ENCODE measurements around the gene SLC38A8. TPM values are rescaled to one million over a fixed set of nuclear protein-coding genes. Genes with fewer than 3 reads are reported as not detected.

SLC38A8 gene
- total and polyA plus RNA-seq, 4 donors, result 0.08 to 1.0 (median 0.32) TPM

DNA sequence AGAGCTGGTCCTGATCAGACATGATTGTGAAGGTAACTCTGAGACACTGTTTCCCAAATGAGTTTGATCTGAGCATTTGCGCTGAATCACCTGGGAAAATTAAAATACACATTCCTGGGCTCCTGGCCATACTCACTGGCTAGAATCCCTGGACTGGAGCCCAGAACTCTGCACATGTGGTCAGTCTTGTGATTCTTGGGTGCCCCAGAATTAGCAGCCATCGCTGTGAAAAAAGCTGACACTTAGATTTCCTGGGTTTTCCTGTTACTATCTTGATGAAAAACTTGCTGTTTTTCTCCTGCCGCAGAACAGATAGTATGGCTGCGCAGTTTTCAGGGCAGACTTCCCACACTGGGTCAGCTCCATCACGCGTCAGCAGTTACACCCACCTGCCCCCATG is 50.0 kb downstream of the SLC38A8 start:
- H3K4me1 ChIP-seq (ENCODE audit: control insufficient read depth in 4 of 4, insufficient read depth in 4 of 4, low read length in 3 of 4), result no peaks in the 10 kb centered on the region
- H3K27me3 ChIP-seq (ENCODE audit: control insufficient read depth in 4 of 4, insufficient read depth in 4 of 4, low read length in 3 of 4), result no peaks in the 10 kb centered on the region
- peaks cover 4 to 49% (median 18%) of the 10 kb centered on the region in 4 donors for H3K36me3 ChIP-seq (ENCODE audit: control insufficient read depth in 4 of 4, insufficient read depth in 3 of 4, low read depth in 1 of 4, low read length in 3 of 4)
- H3K9me3 ChIP-seq (ENCODE audit: control insufficient read depth in 4 of 4, low read length in 3 of 4), result no peaks in the 10 kb centered on the region
- WGBS, result 75% methylated on average over 6 of the region's 6 CpGs
- no peak overlapping the region for H3K9ac ChIP-seq (ENCODE audit: low read depth in 1 of 2, low read length in 2 of 2)
- no peak for DNase-seq (ENCODE audit: low spot score)
- H3K4me3 ChIP-seq (ENCODE audit: low read depth in 1 of 3, low read length in 3 of 3), result no peak overlapping the region
- TF ChIP-seq ATF3 (IDR thresholded peaks at IDR 0.05) (no peak), RAD21 (IDR thresholded peaks at IDR 0.05) (no peak), NR2F2 (IDR thresholded peaks at IDR 0.05) (no peak), ZBTB33 (IDR thresholded peaks at IDR 0.05) (no peak), RXRA (IDR thresholded peaks at IDR 0.05) (no peak), EGR1 (IDR thresholded peaks at IDR 0.05; ENCODE audit: low read depth in 2 of 2) (no peak)
- TF ChIP-seq, protein P1, sequence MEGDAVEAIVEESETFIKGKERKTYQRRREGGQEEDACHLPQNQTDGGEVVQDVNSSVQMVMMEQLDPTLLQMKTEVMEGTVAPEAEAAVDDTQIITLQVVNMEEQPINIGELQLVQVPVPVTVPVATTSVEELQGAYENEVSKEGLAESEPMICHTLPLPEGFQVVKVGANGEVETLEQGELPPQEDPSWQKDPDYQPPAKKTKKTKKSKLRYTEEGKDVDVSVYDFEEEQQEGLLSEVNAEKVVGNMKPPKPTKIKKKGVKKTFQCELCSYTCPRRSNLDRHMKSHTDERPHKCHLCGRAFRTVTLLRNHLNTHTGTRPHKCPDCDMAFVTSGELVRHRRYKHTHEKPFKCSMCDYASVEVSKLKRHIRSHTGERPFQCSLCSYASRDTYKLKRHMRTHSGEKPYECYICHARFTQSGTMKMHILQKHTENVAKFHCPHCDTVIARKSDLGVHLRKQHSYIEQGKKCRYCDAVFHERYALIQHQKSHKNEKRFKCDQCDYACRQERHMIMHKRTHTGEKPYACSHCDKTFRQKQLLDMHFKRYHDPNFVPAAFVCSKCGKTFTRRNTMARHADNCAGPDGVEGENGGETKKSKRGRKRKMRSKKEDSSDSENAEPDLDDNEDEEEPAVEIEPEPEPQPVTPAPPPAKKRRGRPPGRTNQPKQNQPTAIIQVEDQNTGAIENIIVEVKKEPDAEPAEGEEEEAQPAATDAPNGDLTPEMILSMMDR (IDR thresholded peaks at IDR 0.05; ENCODE audit: low read depth, low read length, missing input control), result no peak
- H3K27ac ChIP-seq (ENCODE audit: low read depth in 1 of 2, low read length in 2 of 2), result no peak overlapping the region

DNA sequence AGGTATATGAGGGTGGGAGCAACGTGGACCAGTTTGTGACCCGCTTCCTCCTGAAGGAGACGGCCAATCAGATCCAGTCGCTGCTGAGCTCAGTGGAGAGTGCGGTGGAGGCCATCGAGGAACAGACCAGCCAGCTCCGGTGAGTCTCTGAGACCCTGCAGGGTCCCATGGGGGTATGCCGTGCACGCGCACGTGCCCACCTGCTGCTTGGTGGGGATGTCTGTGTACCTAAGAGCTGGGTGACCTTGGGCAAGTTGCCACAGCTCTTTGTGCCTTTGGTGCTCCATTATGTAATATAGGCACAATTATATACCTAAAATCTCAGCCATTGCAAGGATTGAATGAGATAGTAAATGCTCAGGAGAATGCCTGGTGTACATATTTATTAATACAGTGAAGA is 52.1 kb downstream of the SLC38A8 start:
- TF ChIP-seq HNF4G (IDR thresholded peaks at IDR 0.05) (no peak), EGR1 (IDR thresholded peaks at IDR 0.05; ENCODE audit: low read depth in 2 of 2) (no peak), FOXA2 (IDR thresholded peaks at IDR 0.05) (no peak), RXRA (IDR thresholded peaks at IDR 0.05) (no peak), NR2F2 (IDR thresholded peaks at IDR 0.05) (no peak)
- H3K9ac ChIP-seq (ENCODE audit: low read depth in 1 of 2, low read length in 2 of 2), result no peak overlapping the region
- H3K36me3 ChIP-seq (ENCODE audit: control insufficient read depth in 4 of 4, insufficient read depth in 3 of 4, low read depth in 1 of 4, low read length in 3 of 4), result peaks cover 4 to 43% (median 18%) of the 10 kb centered on the region in 4 donors
- no peaks in the 10 kb centered on the region for H3K9me3 ChIP-seq (ENCODE audit: control insufficient read depth in 4 of 4, low read length in 3 of 4)
- H3K4me1 ChIP-seq (ENCODE audit: control insufficient read depth in 4 of 4, insufficient read depth in 4 of 4, low read length in 3 of 4), result no peaks in the 10 kb centered on the region
- H3K27me3 ChIP-seq (ENCODE audit: control insufficient read depth in 4 of 4, insufficient read depth in 4 of 4, low read length in 3 of 4), result no peaks in the 10 kb centered on the region
- H3K4me3 ChIP-seq (ENCODE audit: low read depth in 1 of 3, low read length in 3 of 3), result no peak overlapping the region
- H3K27ac ChIP-seq (ENCODE audit: low read depth in 1 of 2, low read length in 2 of 2), result no peak overlapping the region
- 90% methylated on average over 11 of the region's 11 CpGs for WGBS
- DNase-seq (ENCODE audit: low spot score), result no peak

DNA sequence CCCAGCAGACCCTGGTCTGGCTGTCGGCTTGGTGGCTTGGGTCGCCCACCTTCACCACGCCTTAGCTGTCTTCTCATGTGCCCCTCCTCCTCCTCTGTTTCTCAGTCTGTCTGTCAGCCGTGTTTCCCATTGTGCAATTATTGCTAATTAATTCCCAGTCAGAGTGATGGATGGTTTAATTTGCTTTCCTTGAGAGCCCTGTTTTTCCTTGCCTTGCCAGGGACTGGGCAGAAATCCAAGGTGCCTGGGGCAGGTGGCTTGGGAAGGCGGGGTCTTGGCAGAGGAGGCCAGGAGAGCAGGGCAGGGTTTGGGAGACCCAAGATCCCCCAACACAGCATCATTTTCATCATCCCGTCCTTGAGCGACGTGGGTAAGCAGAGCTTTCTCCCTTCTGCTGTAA is 53.3 kb downstream of the SLC38A8 start:
- H3K27ac ChIP-seq (ENCODE audit: low read depth in 1 of 2, low read length in 2 of 2), result no peak overlapping the region
- DNase-seq (ENCODE audit: low spot score), result no peak
- no peak overlapping the region for H3K4me3 ChIP-seq (ENCODE audit: low read depth in 1 of 3, low read length in 3 of 3)
- H3K9ac ChIP-seq (ENCODE audit: low read depth in 1 of 2, low read length in 2 of 2), result no peak overlapping the region
- H3K36me3 ChIP-seq (ENCODE audit: control insufficient read depth in 4 of 4, insufficient read depth in 3 of 4, low read depth in 1 of 4, low read length in 3 of 4), result peaks cover 4 to 31% (median 16%) of the 10 kb centered on the region in 4 donors
- 90% methylated on average over 8 of the region's 8 CpGs for WGBS
- H3K9me3 ChIP-seq (ENCODE audit: control insufficient read depth in 4 of 4, low read length in 3 of 4), result no peaks in the 10 kb centered on the region
- no peaks in the 10 kb centered on the region for H3K27me3 ChIP-seq (ENCODE audit: control insufficient read depth in 4 of 4, insufficient read depth in 4 of 4, low read length in 3 of 4)
- H3K4me1 ChIP-seq (ENCODE audit: control insufficient read depth in 4 of 4, insufficient read depth in 4 of 4, low read length in 3 of 4), result no peaks in the 10 kb centered on the region
- no peak for TF ChIP-seq HNF4A (conservative IDR thresholded peaks at IDR 0.05)
- TF ChIP-seq ZBTB33 (IDR thresholded peaks at IDR 0.05), result no peak
- TF ChIP-seq GABPA (IDR thresholded peaks at IDR 0.05 in 1 of 2, conservative IDR thresholded peaks at IDR 0.05 in 1 of 2), result no peak
- no peak for TF ChIP-seq RXRA (IDR thresholded peaks at IDR 0.05)
- TF ChIP-seq JUND (IDR thresholded peaks at IDR 0.05), result no peak
- TF ChIP-seq TAF1 (conservative IDR thresholded peaks at IDR 0.05), result no peak
- TF ChIP-seq YY1 (IDR thresholded peaks at IDR 0.05), result no peak
- TF ChIP-seq FOXA1 (IDR thresholded peaks at IDR 0.05), result no peak
- no peak for TF ChIP-seq SP1 (IDR thresholded peaks at IDR 0.05)
- TF ChIP-seq, protein P2, sequence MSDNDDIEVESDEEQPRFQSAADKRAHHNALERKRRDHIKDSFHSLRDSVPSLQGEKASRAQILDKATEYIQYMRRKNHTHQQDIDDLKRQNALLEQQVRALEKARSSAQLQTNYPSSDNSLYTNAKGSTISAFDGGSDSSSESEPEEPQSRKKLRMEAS (IDR thresholded peaks at IDR 0.05), result no peak
- TF ChIP-seq, protein P3, sequence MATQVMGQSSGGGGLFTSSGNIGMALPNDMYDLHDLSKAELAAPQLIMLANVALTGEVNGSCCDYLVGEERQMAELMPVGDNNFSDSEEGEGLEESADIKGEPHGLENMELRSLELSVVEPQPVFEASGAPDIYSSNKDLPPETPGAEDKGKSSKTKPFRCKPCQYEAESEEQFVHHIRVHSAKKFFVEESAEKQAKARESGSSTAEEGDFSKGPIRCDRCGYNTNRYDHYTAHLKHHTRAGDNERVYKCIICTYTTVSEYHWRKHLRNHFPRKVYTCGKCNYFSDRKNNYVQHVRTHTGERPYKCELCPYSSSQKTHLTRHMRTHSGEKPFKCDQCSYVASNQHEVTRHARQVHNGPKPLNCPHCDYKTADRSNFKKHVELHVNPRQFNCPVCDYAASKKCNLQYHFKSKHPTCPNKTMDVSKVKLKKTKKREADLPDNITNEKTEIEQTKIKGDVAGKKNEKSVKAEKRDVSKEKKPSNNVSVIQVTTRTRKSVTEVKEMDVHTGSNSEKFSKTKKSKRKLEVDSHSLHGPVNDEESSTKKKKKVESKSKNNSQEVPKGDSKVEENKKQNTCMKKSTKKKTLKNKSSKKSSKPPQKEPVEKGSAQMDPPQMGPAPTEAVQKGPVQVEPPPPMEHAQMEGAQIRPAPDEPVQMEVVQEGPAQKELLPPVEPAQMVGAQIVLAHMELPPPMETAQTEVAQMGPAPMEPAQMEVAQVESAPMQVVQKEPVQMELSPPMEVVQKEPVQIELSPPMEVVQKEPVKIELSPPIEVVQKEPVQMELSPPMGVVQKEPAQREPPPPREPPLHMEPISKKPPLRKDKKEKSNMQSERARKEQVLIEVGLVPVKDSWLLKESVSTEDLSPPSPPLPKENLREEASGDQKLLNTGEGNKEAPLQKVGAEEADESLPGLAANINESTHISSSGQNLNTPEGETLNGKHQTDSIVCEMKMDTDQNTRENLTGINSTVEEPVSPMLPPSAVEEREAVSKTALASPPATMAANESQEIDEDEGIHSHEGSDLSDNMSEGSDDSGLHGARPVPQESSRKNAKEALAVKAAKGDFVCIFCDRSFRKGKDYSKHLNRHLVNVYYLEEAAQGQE (IDR thresholded peaks at IDR 0.05), result no peak

Data from liver (tissue), 9 donors.